ENCODE results near the gene TADA2A. TPM values are rescaled to one million over a fixed set of nuclear protein-coding genes. Genes with fewer than 3 reads are reported as not detected.
A peak's percentile ranks its signal among the peaks of the same experiment; 100 is the strongest.

The TADA2A gene
- total RNA-seq, 1 experiment from 2014 or later, result 25.2 TPM

GRCh38 chr17:37392024-37392590, 14.6 kb upstream of the TADA2A start:
- H4K20me1 ChIP-seq (ENCODE audit: insufficient read depth), result no peaks in the 10 kb centered on the region

GRCh38 chr17:37393352-37393751, 13.3 kb upstream of the TADA2A start:
- Histone ChIP-seq H3K4me3 (no peak overlapping the region), H3K79me2 (ENCODE audit: low read depth) (no peaks in the 10 kb centered on the region), H3K9me2 (ENCODE audit: insufficient read depth) (no peaks in the 10 kb centered on the region), H3K36me3 (ENCODE audit: low read depth) (no peaks in the 10 kb centered on the region), H4K20me1 (ENCODE audit: insufficient read depth) (no peaks in the 10 kb centered on the region), H2AFZ (no peak overlapping the region), H3F3A (ENCODE audit: insufficient read depth, low read depth) (peaks cover 37% of the 10 kb centered on the region), H3K9me3 (ENCODE audit: insufficient read depth, low read depth) (no peaks in the 10 kb centered on the region), H3K27me3 (ENCODE audit: insufficient read depth, low read depth) (no peaks in the 10 kb centered on the region), H3K4me1 (replicated peaks; ENCODE audit: insufficient read depth) (peaks cover 30% of the 10 kb centered on the region), H3K4me2 (peak overlapping the region; percentile 68; the same call in 1 of the 2 replicates), H3K27ac (peak overlapping the region; percentile 80; the same call in 1 of the 2 replicates)
- ChIA-PET CTCF (interaction anchor here (0.7 kb wide), 1 partner anchor 1692 kb away, joined by 3 read pairs; no protein-coding TSS in a partner anchor), POLR2A (ENCODE audit: unreplicated experiment) (no interaction called here)
- DNase-seq, result no peak
- TF ChIP-seq, protein P1, sequence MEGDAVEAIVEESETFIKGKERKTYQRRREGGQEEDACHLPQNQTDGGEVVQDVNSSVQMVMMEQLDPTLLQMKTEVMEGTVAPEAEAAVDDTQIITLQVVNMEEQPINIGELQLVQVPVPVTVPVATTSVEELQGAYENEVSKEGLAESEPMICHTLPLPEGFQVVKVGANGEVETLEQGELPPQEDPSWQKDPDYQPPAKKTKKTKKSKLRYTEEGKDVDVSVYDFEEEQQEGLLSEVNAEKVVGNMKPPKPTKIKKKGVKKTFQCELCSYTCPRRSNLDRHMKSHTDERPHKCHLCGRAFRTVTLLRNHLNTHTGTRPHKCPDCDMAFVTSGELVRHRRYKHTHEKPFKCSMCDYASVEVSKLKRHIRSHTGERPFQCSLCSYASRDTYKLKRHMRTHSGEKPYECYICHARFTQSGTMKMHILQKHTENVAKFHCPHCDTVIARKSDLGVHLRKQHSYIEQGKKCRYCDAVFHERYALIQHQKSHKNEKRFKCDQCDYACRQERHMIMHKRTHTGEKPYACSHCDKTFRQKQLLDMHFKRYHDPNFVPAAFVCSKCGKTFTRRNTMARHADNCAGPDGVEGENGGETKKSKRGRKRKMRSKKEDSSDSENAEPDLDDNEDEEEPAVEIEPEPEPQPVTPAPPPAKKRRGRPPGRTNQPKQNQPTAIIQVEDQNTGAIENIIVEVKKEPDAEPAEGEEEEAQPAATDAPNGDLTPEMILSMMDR (conservative IDR thresholded peaks at IDR 0.05), result no peak
- TF ChIP-seq EZH2 (IDR thresholded peaks at IDR 0.05; ENCODE audit: low read depth), result no peak
- BruUV-seq (replicated peaks), result no TSS peak
- intact Hi-C loops (cut with micrococcal nuclease; ENCODE audit: unreplicated experiment), result no loop called here

More at GRCh38 chr17:37392024-37392590, 14.6 kb upstream of the TADA2A start:
- Histone ChIP-seq H2AFZ (no peak overlapping the region), H3K4me2 (peak overlapping the region; percentile 68), H3K36me3 (ENCODE audit: low read depth) (no peaks in the 10 kb centered on the region), H3K9me2 (ENCODE audit: insufficient read depth) (no peaks in the 10 kb centered on the region), H3F3A (ENCODE audit: insufficient read depth, low read depth) (peaks cover 34% of the 10 kb centered on the region), H3K27ac (peak overlapping the region; percentile 80), H3K27me3 (ENCODE audit: insufficient read depth, low read depth) (no peaks in the 10 kb centered on the region), H3K79me2 (ENCODE audit: low read depth) (no peaks in the 10 kb centered on the region), H3K9me3 (ENCODE audit: insufficient read depth, low read depth) (no peaks in the 10 kb centered on the region), H3K4me1 (replicated peaks; ENCODE audit: insufficient read depth) (peaks cover 21% of the 10 kb centered on the region), H3K4me3 (peak overlapping the region; percentile 37; the same call in 1 of the 2 replicates)
- TF ChIP-seq EZH2 (IDR thresholded peaks at IDR 0.05; ENCODE audit: low read depth), result no peak
- TF ChIP-seq, protein P1 (conservative IDR thresholded peaks at IDR 0.05), result no peak
- peak; percentile 20 to 92 for DNase-seq
- BruUV-seq (replicated peaks), result no TSS peak
- ChIA-PET POLR2A (ENCODE audit: unreplicated experiment) (interaction anchor here (0.6 to 0.8 kb wide), 2 partner anchors 15 to 304 kb away, joined by 5 to 7 read pairs; no protein-coding TSS in a partner anchor), CTCF (interaction anchor here (0.5 to 1.3 kb wide), 3 partner anchors 19 to 177 kb away, joined by 3 to 9 read pairs (median 4); no protein-coding TSS in a partner anchor)
- intact Hi-C loops (cut with micrococcal nuclease; ENCODE audit: unreplicated experiment), result no loop called here

DNA sequence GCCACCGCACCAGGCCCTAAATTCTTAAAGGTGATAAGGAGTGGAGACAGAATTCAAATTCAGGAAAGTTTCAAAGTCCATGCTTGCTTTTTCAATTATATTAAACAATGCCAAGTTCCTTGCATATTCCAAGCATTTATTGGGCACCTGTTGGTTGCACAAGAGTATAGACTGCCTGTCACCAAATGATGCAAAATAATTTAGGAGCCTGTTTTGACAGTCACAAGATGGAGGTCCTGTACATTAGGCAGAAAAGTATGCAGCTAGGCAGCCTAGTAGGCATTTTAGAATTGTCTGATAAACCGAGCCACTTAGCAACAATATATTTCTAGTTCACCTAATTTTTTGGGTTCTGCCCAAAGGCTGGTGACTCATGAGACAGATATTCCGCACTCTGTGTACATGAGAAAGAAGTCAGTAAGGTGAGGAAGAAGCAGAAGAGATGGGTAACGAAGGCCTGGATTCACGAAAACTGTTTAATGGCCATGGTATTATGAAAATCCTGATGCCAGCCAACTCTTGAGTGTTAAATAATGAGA, 7.4 kb upstream of the TADA2A start:
- no TSS peak for BruUV-seq (replicated peaks)
- H3K79me2 ChIP-seq (ENCODE audit: low read depth), result peaks cover 14% of the 10 kb centered on the region
- H3K27ac ChIP-seq, result peak overlapping the region; percentile 40
- peaks cover 31% of the 10 kb centered on the region for H3K4me1 ChIP-seq (replicated peaks; ENCODE audit: insufficient read depth)
- no peaks in the 10 kb centered on the region for H3K36me3 ChIP-seq (ENCODE audit: low read depth)
- no peaks in the 10 kb centered on the region for H3K27me3 ChIP-seq (ENCODE audit: insufficient read depth, low read depth)
- no peaks in the 10 kb centered on the region for H4K20me1 ChIP-seq (ENCODE audit: insufficient read depth)
- H2AFZ ChIP-seq, result no peak overlapping the region
- H3K9me2 ChIP-seq (ENCODE audit: insufficient read depth), result no peaks in the 10 kb centered on the region
- H3K9me3 ChIP-seq (ENCODE audit: insufficient read depth, low read depth), result no peaks in the 10 kb centered on the region
- intact Hi-C loops (cut with micrococcal nuclease; ENCODE audit: unreplicated experiment), result loop anchor here (5.0 kb wide), 1 partner anchor 42 kb away; no protein-coding TSS in a partner anchor
- peak; percentile 53 to 92 for DNase-seq
- TF ChIP-seq EZH2 (IDR thresholded peaks at IDR 0.05; ENCODE audit: low read depth), result no peak
- TF ChIP-seq, protein P1 (conservative IDR thresholded peaks at IDR 0.05), result no peak
- POLR2A ChIA-PET (ENCODE audit: unreplicated experiment), result no interaction called here
- peak overlapping the region; percentile 14; the same call in 1 of the 2 replicates for H3K4me2 ChIP-seq
- H3K4me3 ChIP-seq, result no peak overlapping the region
- CTCF ChIA-PET, result no interaction called here
- H3F3A ChIP-seq (ENCODE audit: insufficient read depth, low read depth), result peaks cover 28% of the 10 kb centered on the region

Data from PC-9 (cell line).